ENCODE data around the gene LNPEP. TPM values are rescaled to one million over a fixed set of nuclear protein-coding genes. Genes with fewer than 3 reads are reported as not detected.

Gene LNPEP
- total and polyA plus RNA-seq, 2 of the 13 experiments (the other 11 are each of a cell fraction or from before 2014, with no cell fraction given) = 8.0 to 16.9 TPM

- TF ChIP-seq ZMYM2 (CRISPR knock-in tag; IDR thresholded peaks at IDR 0.05) (no peak), REXO4 (CRISPR knock-in tag; IDR thresholded peaks at IDR 0.05; ENCODE audit: borderline replicate concordance) (no peak)
These were observed 5.3 kb downstream of the LNPEP start for GRCh38 chr5:96941140-96941539.

GRCh38 chr5:96942078-96942477 lies 6.2 kb downstream of the LNPEP start:
- no peak overlapping the region for H3K27ac ChIP-seq (ENCODE audit: extremely low read length, insufficient read depth, low read length)
- peaks cover 18% of the 10 kb centered on the region for H3K4me1 ChIP-seq (ENCODE audit: insufficient read depth, low read length)
- no peaks in the 10 kb centered on the region for H3K36me3 ChIP-seq (replicated peaks in 1 of 2; ENCODE audit: control insufficient read depth in 1 of 2, insufficient read depth in 2 of 2, low read length in 2 of 2)
- H3K9ac ChIP-seq (ENCODE audit: insufficient read depth, low read depth, low read length) = no peak overlapping the region
- in situ Hi-C loops (cut with HindIII; ENCODE audit: extremely low pct_ligation_motif_present, low pct_unique_long_range_greater_than_20kb) (no loop called here), intact Hi-C loops (cut with micrococcal nuclease; ENCODE audit: unreplicated experiment) (no loop called here)
- 95% methylated on average over 9 of the region's 9 CpGs for WGBS (ENCODE audit: low lambda C conversion rate)
- H2AFZ ChIP-seq (ENCODE audit: low read length) = no peak overlapping the region
- no peak for DNase-seq (ENCODE audit: low spot score)
- no peaks in the 10 kb centered on the region for H4K20me1 ChIP-seq (ENCODE audit: insufficient read depth, low read length)
- H3K9me3 ChIP-seq (ENCODE audit: low read length) = no peaks in the 10 kb centered on the region
- H3K27me3 ChIP-seq (ENCODE audit: control insufficient read depth in 1 of 2, insufficient read depth in 2 of 2, low read length in 2 of 2) = no peaks in the 10 kb centered on the region
- FAIRE-seq = no peak
- ChIA-PET CTCF (ENCODE audit: low intra/inter-chr PET ratio, low total read pairs) (no interaction called here), POLR2A (no interaction called here)
- no peak overlapping the region for H3K4me2 ChIP-seq (ENCODE audit: low read depth, low read length)
- no TSS peak for BruUV-seq (replicated peaks)
- ATAC-seq = no peak
- peaks cover 48% of the 10 kb centered on the region for H3K79me2 ChIP-seq (ENCODE audit: insufficient read depth, low read length)
- no peak overlapping the region for H3K4me3 ChIP-seq (replicated peaks in 1 of 3; ENCODE audit: insufficient read depth in 1 of 3, low read depth in 2 of 3, low read length in 3 of 3)
- TF ChIP-seq GABPA (IDR thresholded peaks at IDR 0.05; ENCODE audit: low read depth, low read length) (no peak), GABPA (CRISPR knock-in tag; IDR thresholded peaks at IDR 0.05; ENCODE audit: low read depth) (no peak), ZFY (CRISPR knock-in tag; IDR thresholded peaks at IDR 0.05) (no peak), ZNF496 (CRISPR knock-in tag; IDR thresholded peaks at IDR 0.05; ENCODE audit: insufficient replicate concordance) (no peak), AGO2 (optimal IDR thresholded peaks at IDR 0.05; ENCODE audit: low read depth, low read length) (no peak), ATF2 (CRISPR knock-in tag; IDR thresholded peaks at IDR 0.05) (no peak), ATF4 (CRISPR knock-in tag; IDR thresholded peaks at IDR 0.05) (no peak), GLI4 (CRISPR knock-in tag; IDR thresholded peaks at IDR 0.05; ENCODE audit: borderline replicate concordance) (no peak), ARHGAP35 (CRISPR knock-in tag; IDR thresholded peaks at IDR 0.05; ENCODE audit: borderline replicate concordance) (no peak), THAP9 (CRISPR knock-in tag; IDR thresholded peaks at IDR 0.05; ENCODE audit: borderline replicate concordance) (no peak), ZNF619 (CRISPR knock-in tag; IDR thresholded peaks at IDR 0.05) (no peak), FOXC1 (CRISPR knock-in tag; IDR thresholded peaks at IDR 0.05; ENCODE audit: borderline replicate concordance) (no peak)

More at GRCh38 chr5:96941140-96941539, 5.3 kb downstream of the LNPEP start:
- Histone ChIP-seq H3K4me1 (ENCODE audit: insufficient read depth, low read length) (peaks cover 20% of the 10 kb centered on the region), H2AFZ (ENCODE audit: low read length) (no peak overlapping the region), H3K36me3 (replicated peaks in 1 of 2; ENCODE audit: control insufficient read depth in 1 of 2, insufficient read depth in 2 of 2, low read length in 2 of 2) (no peaks in the 10 kb centered on the region), H3K9me3 (ENCODE audit: low read length) (no peaks in the 10 kb centered on the region), H3K27ac (ENCODE audit: extremely low read length, insufficient read depth, low read length) (no peak overlapping the region), H3K79me2 (ENCODE audit: insufficient read depth, low read length) (peaks cover 47% of the 10 kb centered on the region), H3K9ac (ENCODE audit: insufficient read depth, low read depth, low read length) (no peak overlapping the region), H3K27me3 (ENCODE audit: control insufficient read depth in 1 of 2, insufficient read depth in 2 of 2, low read length in 2 of 2) (no peaks in the 10 kb centered on the region), H4K20me1 (ENCODE audit: insufficient read depth, low read length) (no peaks in the 10 kb centered on the region), H3K4me3 (replicated peaks in 1 of 3; ENCODE audit: insufficient read depth in 1 of 3, low read depth in 2 of 3, low read length in 3 of 3) (no peak overlapping the region), H3K4me2 (ENCODE audit: low read depth, low read length) (no peak overlapping the region)
- BruUV-seq (replicated peaks) = no TSS peak
- no peak for DNase-seq (ENCODE audit: low spot score)
- FAIRE-seq = no peak
- intact Hi-C loops (cut with micrococcal nuclease; ENCODE audit: unreplicated experiment) (no loop called here), in situ Hi-C loops (cut with HindIII; ENCODE audit: extremely low pct_ligation_motif_present, low pct_unique_long_range_greater_than_20kb) (no loop called here)
- CTCF ChIA-PET (ENCODE audit: low intra/inter-chr PET ratio, low total read pairs) = no interaction called here
- POLR2A ChIA-PET = no interaction called here
- no peak for ATAC-seq
- WGBS (ENCODE audit: low lambda C conversion rate) = 80% methylated on average over 3 of the region's 4 CpGs

All from HepG2 (cell line).